B cell (primary cell): ENCODE results near the gene KCND2. TPM values are rescaled to one million over a fixed set of nuclear protein-coding genes. Genes with fewer than 3 reads are reported as not detected.

Experiments used
- ATAC-seq: fragments of 200-7000 bp; cut with Tn5 transposase; one replicate; pipeline ENCODE4 v1.10.0; 2021; ENCODE audit warnings: low read depth, mild to moderate bottlenecking, moderate number of reproducible peaks, moderate library complexity
- CTCF ChIA-PET: fragments of 350-600 bp; sonication (Branson Sonifier 250); formaldehyde crosslinking; loops from one replicate; lab custom pipeline; 2021; ENCODE audit warnings: antibody characterized with exemption, inconsistent platforms; lab: Charles Lee
- POLR2A ChIA-PET: fragments of 350-600 bp; sonication (Branson Sonifier 250); formaldehyde crosslinking; loops from one replicate; lab custom pipeline; 2021; ENCODE audit warnings: antibody characterized with exemption; lab: Charles Lee
- DNase-seq: peaks from one replicate; pipeline ENCODE4 v3.0.0; 2013
- H2AFZ ChIP-seq: 2 replicates; pipeline ENCODE4 v1.6.1; 2012; ENCODE audit warnings: mild to moderate bottlenecking, low read depth, low read length; ENCODE audit not compliant: insufficient read depth, poor library complexity, severe bottlenecking
- H3K27ac ChIP-seq, 2 donors: 1 replicate in 1 of 2; 2 replicates in 1 of 2; pipeline ENCODE4 v1.5.1; 2012 to 2013; ENCODE audit warnings: low read length in 2 of 2, mild to moderate bottlenecking in 2 of 2, moderate library complexity in 1 of 2
- H3K27me3 ChIP-seq, 4 experiments: fragments of 200-600 bp in 1 of 4; sonication (generic) in 1 of 4; replicated peaks in 1 of 4; 1 replicate in 2 of 4; 2 replicates in 2 of 4; pipeline versions ENCODE4 v1.6.1 to v1.7.0; 2013 to 2016; ENCODE audit warnings: low read length in 3 of 4, mild to moderate bottlenecking in 2 of 4, mixed read lengths in 1 of 4, moderate library complexity in 1 of 4; ENCODE audit not compliant: insufficient read depth in 4 of 4, control insufficient read depth in 3 of 4; ENCODE audit errors: control extremely low read depth in 1 of 4
- H3K36me3 ChIP-seq, 2 experiments: replicated peaks in 1 of 2; 1 replicate in 1 of 2; 2 replicates in 1 of 2; pipeline versions ENCODE4 v1.6.1 to v1.7.1; 2013; ENCODE audit warnings: low read length in 1 of 2; ENCODE audit not compliant: insufficient read depth in 2 of 2, control insufficient read depth in 1 of 2; ENCODE audit errors: control extremely low read depth in 1 of 2, extremely low read depth in 1 of 2
- H3K4me1 ChIP-seq, 2 donors: fragments of 200-600 bp in 1 of 2; sonication (generic) in 1 of 2; 1 replicate in 1 of 2; 2 replicates in 1 of 2; pipeline versions ENCODE4 v1.5.1 to v1.6.1; 2013 to 2017; ENCODE audit warnings: low read length in 2 of 2; ENCODE audit not compliant: control insufficient read depth in 2 of 2, insufficient read depth in 2 of 2
- H3K4me2 ChIP-seq: replicated peaks from 2 replicates; pipeline ENCODE3; 2012; ENCODE audit warnings: mild to moderate bottlenecking, low read depth, low read length; ENCODE audit not compliant: poor library complexity, severe bottlenecking
- H3K4me3 ChIP-seq, 5 experiments: fragments of 200-600 bp in 1 of 5; sonication (generic) in 1 of 5; 1 replicate in 3 of 5; 2 replicates in 2 of 5; pipeline versions ENCODE4 v1.5.1 to v1.7.0; 2011 to 2016; ENCODE audit warnings: low read length in 4 of 5, mild to moderate bottlenecking in 4 of 5, low read depth in 2 of 5, control low read depth in 1 of 5, moderate library complexity in 1 of 5; ENCODE audit not compliant: insufficient read depth in 1 of 5; ENCODE audit errors: control extremely low read depth in 1 of 5, extremely low read depth in 1 of 5
- H3K79me2 ChIP-seq: fragments of 200-600 bp; sonication (generic); one replicate; pipeline ENCODE4 v1.6.0; 2016; ENCODE audit warnings: low read length; ENCODE audit not compliant: control insufficient read depth, insufficient read depth
- H3K9ac ChIP-seq: fragments of 200-600 bp; sonication (generic); 2 replicates; pipeline ENCODE4 v1.6.1; 2017; ENCODE audit warnings: mild to moderate bottlenecking, low read length, moderate library complexity
- H3K9me3 ChIP-seq, 3 donors: one replicate each; pipeline versions ENCODE4 v1.6.1 to v1.7.1; 2013; ENCODE audit warnings: low read length in 2 of 3; ENCODE audit not compliant: control insufficient read depth in 2 of 3, insufficient read depth in 1 of 3; ENCODE audit errors: control extremely low read depth in 1 of 3
- H4K20me1 ChIP-seq: 2 replicates; pipeline ENCODE4 v1.6.0; 2012; ENCODE audit warnings: mild to moderate bottlenecking, low read length; ENCODE audit not compliant: insufficient read depth, control insufficient read depth, poor library complexity, severe bottlenecking
- H3K27ac Mint-ChIP-seq: one replicate; pipeline ENCODE4 v1.8.0; 2021; ENCODE audit warnings: mixed read lengths
- H3K27me3 Mint-ChIP-seq: one replicate; pipeline ENCODE4 v1.8.0; 2021; ENCODE audit warnings: mixed read lengths
- H3K4me1 Mint-ChIP-seq: one replicate; pipeline ENCODE4 v1.8.0; 2021; ENCODE audit warnings: mixed read lengths
- H3K4me3 Mint-ChIP-seq: one replicate; pipeline ENCODE4 v1.8.0; 2021; ENCODE audit warnings: mixed read lengths
- H3K9me3 Mint-ChIP-seq: one replicate; pipeline ENCODE4 v1.8.0; 2022; ENCODE audit warnings: mixed read lengths; ENCODE audit not compliant: insufficient read depth
- EZH2 ChIP-seq: IDR thresholded peaks from 2 replicates; pipeline ENCODE4 v1.6.1; 2012; ENCODE audit warnings: borderline replicate concordance, low read depth, mild to moderate bottlenecking, moderate library complexity, low read length; ENCODE audit not compliant: insufficient read depth, poor library complexity, severe bottlenecking
- WGBS: methylation state at CpG from one replicate; pipeline ENCODE4 v1.1.5; 2013; ENCODE audit warnings: missing lambda C conversion rate; ENCODE audit not compliant: insufficient coverage; 5-methylcytosine and 5-hydroxymethylcytosine counted together
- intact Hi-C: fragments of 100-400 bp; cut with micrococcal nuclease; formaldehyde crosslinking; loops from one replicate; pipeline ENCODE4 v1.10.0; 2022
- polyA plus RNA-seq: library from polyadenylated mRNA; depleted of rRNA; stranded (reverse); fragments of >200 nt; gene quantifications from 2 replicates; pipeline ENCODE4 v1.2.3, GENCODE V29; 2012
- total RNA-seq, 2 donors: library from RNA; stranded (reverse); fragments of 120-200 nt in 1 of 2; gene quantifications; 1 replicate in 1 of 2; 2 replicates in 1 of 2; pipeline versions ENCODE4 v1.2.3 to v1.2.4, GENCODE V29; 2013 to 2022
- TF ChIP-seq, protein P1 (sequence below): fragments of 200-600 bp; IDR thresholded peaks from one replicate; pipeline ENCODE4 v1.8.0; 2022; ENCODE audit warnings: antibody characterized with exemption, mild to moderate bottlenecking

The KCND2 gene
- total and polyA plus RNA-seq, 2 donors (not counting 1 experiment from before 2014, with no cell fraction given): not detected

DNA sequence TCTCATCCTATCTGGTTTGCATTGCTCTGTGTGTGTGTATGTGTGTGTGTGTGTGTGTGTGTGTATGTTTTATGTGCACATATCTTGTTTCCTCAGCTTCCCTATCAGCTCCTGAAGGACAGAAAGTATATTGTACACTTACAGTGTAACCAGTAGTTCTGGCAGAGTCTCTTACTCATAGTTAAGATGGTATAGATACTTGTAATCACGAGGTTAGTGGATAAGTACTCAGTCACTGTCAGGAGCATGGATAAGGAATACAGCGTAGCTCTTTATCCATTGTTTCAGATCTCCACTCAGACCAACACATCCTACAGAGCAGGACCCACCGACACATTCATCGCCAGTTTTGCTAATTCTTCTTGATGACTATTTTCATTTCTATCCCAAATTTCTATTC, 309.9 kb downstream of the KCND2 start:
- DNase-seq (no peak), ATAC-seq (no peak)
- intact Hi-C loops: no loop called here
- no peaks in the 10 kb centered on the region for H3K27me3 Mint-ChIP-seq
- CTCF ChIA-PET: interaction anchor here (0.7 kb wide), 1 partner anchor 149 kb away, joined by 3 read pairs; no protein-coding TSS in a partner anchor
- TF ChIP-seq EZH2: no peak
- TF ChIP-seq, protein P1, sequence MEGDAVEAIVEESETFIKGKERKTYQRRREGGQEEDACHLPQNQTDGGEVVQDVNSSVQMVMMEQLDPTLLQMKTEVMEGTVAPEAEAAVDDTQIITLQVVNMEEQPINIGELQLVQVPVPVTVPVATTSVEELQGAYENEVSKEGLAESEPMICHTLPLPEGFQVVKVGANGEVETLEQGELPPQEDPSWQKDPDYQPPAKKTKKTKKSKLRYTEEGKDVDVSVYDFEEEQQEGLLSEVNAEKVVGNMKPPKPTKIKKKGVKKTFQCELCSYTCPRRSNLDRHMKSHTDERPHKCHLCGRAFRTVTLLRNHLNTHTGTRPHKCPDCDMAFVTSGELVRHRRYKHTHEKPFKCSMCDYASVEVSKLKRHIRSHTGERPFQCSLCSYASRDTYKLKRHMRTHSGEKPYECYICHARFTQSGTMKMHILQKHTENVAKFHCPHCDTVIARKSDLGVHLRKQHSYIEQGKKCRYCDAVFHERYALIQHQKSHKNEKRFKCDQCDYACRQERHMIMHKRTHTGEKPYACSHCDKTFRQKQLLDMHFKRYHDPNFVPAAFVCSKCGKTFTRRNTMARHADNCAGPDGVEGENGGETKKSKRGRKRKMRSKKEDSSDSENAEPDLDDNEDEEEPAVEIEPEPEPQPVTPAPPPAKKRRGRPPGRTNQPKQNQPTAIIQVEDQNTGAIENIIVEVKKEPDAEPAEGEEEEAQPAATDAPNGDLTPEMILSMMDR: no peak
- POLR2A ChIA-PET: no interaction called here
- H3K27ac Mint-ChIP-seq: no peak overlapping the region
- Histone ChIP-seq H3K27me3 (no peaks in the 10 kb centered on the region), H4K20me1 (no peaks in the 10 kb centered on the region), H3K27ac (no peak overlapping the region), H3K9me3 (no peaks in the 10 kb centered on the region), H2AFZ (no peak overlapping the region), H3K4me1 (no peaks in the 10 kb centered on the region), H3K9ac (no peak overlapping the region), H3K4me2 (no peak overlapping the region), H3K4me3 (no peak overlapping the region), H3K79me2 (no peaks in the 10 kb centered on the region), H3K36me3 (no peaks in the 10 kb centered on the region)
- WGBS: no CpG with 5 or more reads among the region's 4 CpGs
- no peaks in the 10 kb centered on the region for H3K4me1 Mint-ChIP-seq
- no peaks in the 10 kb centered on the region for H3K9me3 Mint-ChIP-seq
- H3K4me3 Mint-ChIP-seq: no peak overlapping the region

DNA sequence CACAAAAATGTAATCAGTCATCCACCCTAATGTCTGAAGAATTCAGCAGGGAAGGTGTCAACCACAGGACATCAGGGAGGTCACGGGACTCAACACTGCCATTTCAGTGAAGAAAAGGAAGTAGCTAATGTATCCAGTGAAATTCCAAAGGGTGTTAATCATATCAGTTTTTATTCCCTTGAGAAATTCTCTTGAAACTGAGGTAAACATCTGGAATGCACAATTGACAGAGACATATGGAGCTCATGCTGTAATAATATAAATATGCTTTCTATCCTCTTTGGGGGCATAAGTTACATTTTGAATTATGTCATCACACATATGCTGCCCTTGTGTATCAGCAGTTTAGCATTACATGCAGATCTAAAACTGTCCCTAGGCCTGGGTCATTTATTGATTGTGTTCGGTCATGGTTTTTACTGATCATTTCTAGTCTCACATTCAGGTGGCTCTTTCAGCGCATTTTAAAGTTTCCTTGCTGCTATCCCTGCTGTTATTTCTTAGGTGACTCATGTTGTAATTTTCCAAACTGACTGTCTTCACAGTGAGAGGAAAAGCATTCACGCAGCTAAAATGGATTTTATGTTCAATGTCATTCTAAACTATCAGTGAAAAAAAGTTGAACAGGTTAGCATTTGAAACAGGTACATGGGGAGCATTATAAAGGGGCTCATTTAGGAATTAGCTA, 311.1 kb downstream of the KCND2 start:
- Histone ChIP-seq H3K9me3 (no peaks in the 10 kb centered on the region), H3K4me3 (no peak overlapping the region), H3K4me1 (no peaks in the 10 kb centered on the region), H3K27me3 (no peaks in the 10 kb centered on the region), H3K79me2 (no peaks in the 10 kb centered on the region), H3K27ac (no peak overlapping the region), H2AFZ (no peak overlapping the region), H3K36me3 (no peaks in the 10 kb centered on the region), H3K4me2 (no peak overlapping the region), H4K20me1 (no peaks in the 10 kb centered on the region), H3K9ac (no peak overlapping the region)
- H3K9me3 Mint-ChIP-seq: no peaks in the 10 kb centered on the region
- H3K27ac Mint-ChIP-seq: no peak overlapping the region
- no peak for ATAC-seq
- TF ChIP-seq EZH2: no peak
- TF ChIP-seq, protein P1: no peak
- H3K4me1 Mint-ChIP-seq: no peaks in the 10 kb centered on the region
- no peak for DNase-seq
- CTCF ChIA-PET: interaction anchor here (0.7 kb wide), 1 partner anchor 150 kb away, joined by 3 read pairs; no protein-coding TSS in a partner anchor
- intact Hi-C loops: no loop called here
- 80% methylated on average over 1 of the region's 4 CpGs for WGBS
- POLR2A ChIA-PET: no interaction called here
- H3K27me3 Mint-ChIP-seq: no peaks in the 10 kb centered on the region
- no peak overlapping the region for H3K4me3 Mint-ChIP-seq
